Measurements from ENCODE around the gene PLPP6.

Gene PLPP6

DNA sequence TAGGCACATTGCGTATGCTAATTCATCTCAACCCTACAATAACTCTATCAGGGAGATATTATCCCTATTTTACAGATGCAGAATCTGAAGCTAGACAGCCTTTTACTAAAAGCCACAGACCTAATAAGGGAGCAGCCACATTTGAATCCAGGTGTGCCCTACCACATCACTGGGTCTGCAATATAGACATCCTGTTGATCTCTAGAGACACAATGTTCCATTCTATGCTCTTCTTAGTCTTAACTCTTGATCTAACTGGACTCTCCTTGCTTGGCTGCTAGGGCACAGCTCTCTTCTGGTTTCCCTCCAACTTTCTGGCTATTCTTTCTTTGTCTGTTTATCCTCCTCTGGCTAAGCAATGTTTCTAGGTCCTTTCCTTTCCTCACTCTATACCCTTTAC lies 5.6 kb downstream of the PLPP6 start:
- Histone ChIP-seq H2AFZ (ENCODE audit: low read depth, low read length) (no peak overlapping the region), H3K9me3 (ENCODE audit: low read length) (no peaks in the 10 kb centered on the region), H3K4me1 (ENCODE audit: insufficient read depth, low read length) (peaks cover 29% of the 10 kb centered on the region), H3K36me3 (ENCODE audit: insufficient read depth, low read length) (no peaks in the 10 kb centered on the region), H3K4me3 (ENCODE audit: low read length) (no peak overlapping the region), H3K27me3 (ENCODE audit: insufficient read depth, low read length) (no peaks in the 10 kb centered on the region)

DNA sequence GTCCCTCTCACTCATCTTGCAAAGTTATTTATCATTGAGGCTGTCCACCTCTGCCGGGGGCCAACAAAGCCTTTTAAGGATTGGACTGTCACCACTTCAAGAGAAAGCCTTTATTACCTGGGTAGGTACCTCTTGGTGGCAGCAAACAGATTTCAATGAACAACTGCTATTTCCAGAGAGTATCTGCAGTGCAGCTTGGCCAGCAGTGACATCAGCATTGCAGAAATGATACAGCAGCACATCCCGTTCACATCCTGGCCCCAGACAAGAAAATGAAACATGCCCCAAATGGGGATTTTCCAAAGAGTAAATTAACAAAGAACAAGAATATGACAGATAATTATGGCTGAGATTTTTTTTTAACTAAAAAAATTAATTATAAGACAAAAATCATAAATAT lies 6.5 kb downstream of the PLPP6 start:
- no peak overlapping the region for H3K4me3 ChIP-seq (ENCODE audit: low read length)
- H3K9me3 ChIP-seq (ENCODE audit: low read length), result no peaks in the 10 kb centered on the region
- H3K36me3 ChIP-seq (ENCODE audit: insufficient read depth, low read length), result no peaks in the 10 kb centered on the region
- H3K27me3 ChIP-seq (ENCODE audit: insufficient read depth, low read length), result no peaks in the 10 kb centered on the region
- H2AFZ ChIP-seq (ENCODE audit: low read depth, low read length), result no peak overlapping the region
- H3K4me1 ChIP-seq (ENCODE audit: insufficient read depth, low read length), result peaks cover 19% of the 10 kb centered on the region

DNA sequence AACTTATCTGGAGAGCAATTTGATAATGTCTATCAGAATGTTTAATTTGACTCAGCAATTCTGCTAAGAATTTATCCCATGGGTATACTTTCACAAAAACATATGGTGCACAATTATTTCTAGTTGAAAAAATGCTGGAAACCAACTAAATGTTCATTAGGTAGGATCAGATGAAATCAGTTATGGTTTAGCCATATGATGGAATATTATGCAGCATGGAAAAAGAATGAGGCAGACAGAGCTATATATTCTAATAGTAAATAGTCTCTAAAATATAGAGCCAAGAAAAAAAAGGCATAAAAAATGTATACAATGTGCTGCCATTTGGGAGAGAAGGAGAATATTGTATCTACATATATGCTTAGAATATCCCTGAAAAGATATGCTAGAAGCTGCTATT lies 7.8 kb downstream of the PLPP6 start:
- Histone ChIP-seq H3K36me3 (ENCODE audit: insufficient read depth, low read length) (no peaks in the 10 kb centered on the region), H3K27me3 (ENCODE audit: insufficient read depth, low read length) (no peaks in the 10 kb centered on the region), H3K4me3 (ENCODE audit: low read length) (no peak overlapping the region), H2AFZ (ENCODE audit: low read depth, low read length) (no peak overlapping the region), H3K4me1 (ENCODE audit: insufficient read depth, low read length) (peaks cover 6% of the 10 kb centered on the region), H3K9me3 (ENCODE audit: low read length) (no peaks in the 10 kb centered on the region)

DNA sequence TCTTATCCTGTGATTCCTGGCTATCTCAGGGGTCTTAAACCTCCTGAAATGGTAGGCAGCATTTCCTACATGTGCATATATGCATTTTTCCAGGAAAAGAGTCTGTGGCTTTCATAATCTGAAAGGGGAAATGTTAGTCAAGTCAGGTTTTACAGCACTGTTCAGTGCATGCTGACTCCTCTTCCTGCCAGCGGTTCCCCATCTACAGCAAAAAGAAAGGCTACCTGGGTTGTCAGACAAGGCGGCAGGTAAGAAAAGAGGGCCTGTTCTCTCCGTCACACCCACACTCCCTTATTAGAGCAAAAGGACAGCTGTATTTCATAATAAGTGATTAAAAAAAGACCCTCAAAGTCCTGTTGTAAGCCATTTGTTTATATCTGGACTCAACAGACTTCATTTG lies 8.5 kb downstream of the PLPP6 start:
- H3K9me3 ChIP-seq (ENCODE audit: low read length), result no peaks in the 10 kb centered on the region
- H3K4me1 ChIP-seq (ENCODE audit: insufficient read depth, low read length), result peaks cover 6% of the 10 kb centered on the region
- H2AFZ ChIP-seq (ENCODE audit: low read depth, low read length), result no peak overlapping the region
- H3K27me3 ChIP-seq (ENCODE audit: insufficient read depth, low read length), result no peaks in the 10 kb centered on the region
- no peaks in the 10 kb centered on the region for H3K36me3 ChIP-seq (ENCODE audit: insufficient read depth, low read length)
- no peak overlapping the region for H3K4me3 ChIP-seq (ENCODE audit: low read length)

DNA sequence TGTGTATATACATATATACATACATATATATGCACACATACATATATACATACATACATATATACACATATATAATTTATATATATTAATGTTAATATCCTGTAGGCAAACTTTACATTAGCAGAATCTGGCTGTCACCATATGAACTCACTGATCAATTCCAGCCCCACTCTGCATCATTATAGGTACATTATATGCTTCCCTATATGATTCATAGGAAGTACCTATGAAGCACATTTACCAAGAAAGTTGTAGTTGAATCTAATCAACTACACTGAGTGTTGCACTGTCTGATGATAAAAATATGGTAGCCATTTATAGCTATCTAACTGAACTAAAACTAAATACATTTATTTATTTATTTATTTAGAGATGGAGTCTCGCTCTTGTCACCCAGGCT lies 9.6 kb downstream of the PLPP6 start:
- no peak overlapping the region for H2AFZ ChIP-seq (ENCODE audit: low read depth, low read length)
- no peaks in the 10 kb centered on the region for H3K9me3 ChIP-seq (ENCODE audit: low read length)
- H3K36me3 ChIP-seq (ENCODE audit: insufficient read depth, low read length), result no peaks in the 10 kb centered on the region
- H3K27me3 ChIP-seq (ENCODE audit: insufficient read depth, low read length), result no peaks in the 10 kb centered on the region
- H3K4me3 ChIP-seq (ENCODE audit: low read length), result no peak overlapping the region
- peaks cover 6% of the 10 kb centered on the region for H3K4me1 ChIP-seq (ENCODE audit: insufficient read depth, low read length)

DNA sequence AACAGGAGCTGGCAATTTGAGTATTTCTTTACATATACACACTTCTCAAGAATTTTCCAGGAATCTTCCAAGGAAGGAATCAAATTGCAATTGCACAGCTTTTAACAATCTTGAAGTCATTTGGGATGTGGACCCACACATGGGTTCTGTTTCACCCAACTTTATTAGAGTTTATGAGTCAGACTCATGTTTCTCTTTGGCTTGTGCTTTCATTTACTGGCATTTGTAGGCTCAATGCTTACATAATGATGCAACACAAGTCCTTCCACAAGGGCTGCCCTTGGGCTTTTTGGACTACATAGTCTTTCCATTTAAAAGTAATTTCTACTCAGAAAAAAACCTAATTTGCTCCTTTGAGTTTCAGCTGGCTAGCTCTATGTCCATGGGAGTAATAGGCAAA lies 12.7 kb downstream of the PLPP6 start:
- no peaks in the 10 kb centered on the region for H3K9me3 ChIP-seq (ENCODE audit: low read length)
- H3K4me3 ChIP-seq (ENCODE audit: low read length), result no peak overlapping the region
- peaks cover 19% of the 10 kb centered on the region for H3K4me1 ChIP-seq (ENCODE audit: insufficient read depth, low read length)

DNA sequence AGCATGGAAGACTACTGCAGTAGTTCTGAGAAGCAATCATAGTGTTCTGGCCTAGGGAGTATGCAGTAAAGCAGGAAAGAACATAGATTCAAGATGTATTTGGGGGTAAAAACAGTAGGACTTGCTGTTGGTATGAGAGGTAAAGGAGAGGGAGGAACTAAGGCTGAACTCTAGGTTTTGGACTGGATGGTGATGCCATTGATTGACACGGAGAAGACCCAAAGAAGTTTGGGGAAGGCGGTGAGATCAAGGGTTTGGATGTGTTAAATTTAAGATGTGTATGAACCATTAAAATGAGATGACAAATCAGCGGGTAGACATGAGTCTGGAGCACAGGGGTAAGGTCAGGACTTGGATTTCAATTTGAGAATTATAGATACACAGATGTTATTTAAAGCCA lies 15.3 kb downstream of the PLPP6 start:
- no peaks in the 10 kb centered on the region for H3K9me3 ChIP-seq (ENCODE audit: low read length)
- H3K4me1 ChIP-seq (ENCODE audit: insufficient read depth, low read length), result peaks cover 25% of the 10 kb centered on the region
- no peak overlapping the region for H3K4me3 ChIP-seq (ENCODE audit: low read length)

More for the DNA sequence above, 12.7 kb downstream of the PLPP6 start:
- no peak overlapping the region for H2AFZ ChIP-seq (ENCODE audit: low read depth, low read length)
- H3K36me3 ChIP-seq (ENCODE audit: insufficient read depth, low read length), result no peaks in the 10 kb centered on the region
- H3K27me3 ChIP-seq (ENCODE audit: insufficient read depth, low read length), result no peaks in the 10 kb centered on the region

DNA sequence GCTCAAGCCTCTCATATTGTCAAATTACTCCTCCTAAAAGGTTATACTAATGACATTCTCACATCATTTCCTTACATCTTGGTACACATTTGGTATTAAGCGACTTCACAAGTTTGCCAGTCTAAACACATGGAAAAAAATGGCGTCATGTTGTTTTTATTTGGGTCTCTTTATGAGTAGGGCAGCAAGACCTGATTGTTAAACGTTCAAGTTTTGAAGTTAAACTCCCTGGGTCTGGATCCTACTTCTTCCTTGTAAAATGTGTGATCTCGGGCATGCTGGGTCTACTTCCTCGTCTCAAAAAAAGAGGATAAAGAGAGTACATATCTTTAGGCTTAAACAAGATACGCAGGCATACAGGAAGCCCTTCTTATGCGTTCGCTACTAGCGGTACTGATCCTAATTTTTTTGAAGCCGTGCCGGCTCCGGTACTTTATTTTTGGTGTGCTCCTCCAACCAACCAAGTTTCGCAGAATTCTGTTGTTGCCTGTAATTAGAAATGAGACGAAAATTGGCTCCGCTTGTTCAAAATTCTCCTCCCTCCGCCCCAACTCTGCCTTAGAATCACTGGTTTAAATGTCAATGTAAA lies 16.7 kb downstream of the PLPP6 start:
- Histone ChIP-seq H3K36me3 (ENCODE audit: insufficient read depth, low read length) (no peaks in the 10 kb centered on the region), H3K27me3 (ENCODE audit: insufficient read depth, low read length) (no peaks in the 10 kb centered on the region), H3K4me1 (ENCODE audit: insufficient read depth, low read length) (peaks cover 25% of the 10 kb centered on the region), H3K4me3 (ENCODE audit: low read length) (peak overlapping the region; percentile 71), H2AFZ (ENCODE audit: low read depth, low read length) (peak overlapping the region; percentile 79), H3K9me3 (ENCODE audit: low read length) (no peaks in the 10 kb centered on the region)

More for the DNA sequence above, 15.3 kb downstream of the PLPP6 start:
- no peak overlapping the region for H2AFZ ChIP-seq (ENCODE audit: low read depth, low read length)
- H3K36me3 ChIP-seq (ENCODE audit: insufficient read depth, low read length), result no peaks in the 10 kb centered on the region
- no peaks in the 10 kb centered on the region for H3K27me3 ChIP-seq (ENCODE audit: insufficient read depth, low read length)

DNA sequence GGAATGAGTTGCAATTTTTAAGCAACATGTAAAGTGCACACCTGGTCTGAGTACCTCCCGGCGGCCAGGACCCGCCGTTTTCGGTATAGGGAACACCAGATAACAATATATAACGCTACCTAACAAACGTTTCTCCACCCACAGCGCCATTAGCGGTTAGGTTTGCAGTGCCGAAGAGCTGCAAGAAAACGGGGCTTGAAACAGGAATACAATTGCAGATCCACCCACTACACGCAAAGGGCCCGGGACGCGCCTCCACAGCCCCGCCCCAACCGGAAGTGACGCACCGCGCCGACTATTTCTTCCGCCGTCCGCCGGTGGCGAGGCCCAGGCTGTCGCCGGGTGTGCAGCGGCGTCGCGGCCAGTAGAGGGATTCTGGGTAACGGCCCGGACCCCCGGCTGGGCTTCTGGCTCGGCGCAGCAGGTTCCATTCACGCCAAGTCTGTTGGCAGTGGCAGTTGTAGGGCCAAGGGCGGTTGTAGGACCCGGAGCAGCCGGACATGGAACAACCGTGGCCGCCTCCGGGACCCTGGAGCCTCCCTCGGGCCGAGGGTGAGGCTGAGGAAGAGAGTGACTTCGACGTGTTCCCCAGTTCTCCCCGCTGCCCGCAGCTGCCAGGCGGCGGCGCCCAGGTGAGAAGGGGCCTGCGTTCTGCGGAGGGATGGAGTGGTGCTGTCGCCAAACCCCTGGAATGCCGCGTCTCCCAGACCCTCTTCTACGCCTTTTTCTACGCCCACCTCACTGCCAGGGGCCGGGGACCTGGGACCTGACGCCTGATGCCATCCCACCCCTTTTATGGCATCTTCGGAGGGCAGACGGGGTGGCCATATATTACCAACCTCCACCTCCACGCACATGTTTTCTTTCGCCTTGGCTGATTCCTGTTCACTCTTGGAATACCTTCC lies 17.4 kb downstream of the PLPP6 start, which contains the start of gene CDC37L1:
Gene CDC37L1, plus strand, starts transcription at position 302 of the 905 bp plus-strand sequence. Its CDS starts 199 bp downstream, at position 501.
- no peaks in the 10 kb centered on the region for H3K27me3 ChIP-seq (ENCODE audit: insufficient read depth, low read length)
- peak within 1 kb of the TSS; percentile 71 for H3K4me3 ChIP-seq (ENCODE audit: low read length)

DNA sequence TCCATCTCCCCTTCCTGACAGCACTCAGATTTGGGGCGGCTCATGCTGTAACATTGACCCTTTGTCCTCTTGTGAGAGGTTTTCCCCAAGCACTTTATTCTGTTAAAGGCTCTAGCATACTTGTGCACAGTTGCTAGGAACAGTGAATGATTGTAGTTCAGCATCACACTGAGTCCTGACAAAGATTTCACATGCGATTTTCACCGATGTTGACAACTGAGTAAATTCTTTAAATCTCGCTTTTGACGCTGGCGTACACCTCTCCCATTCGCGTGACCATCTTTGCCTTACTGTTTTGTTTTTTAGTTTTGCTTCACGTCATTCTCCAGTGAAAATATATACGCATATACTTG lies 18.1 kb downstream of the PLPP6 start:
- Histone ChIP-seq H3K4me3 (ENCODE audit: low read length) (peak overlapping the region; percentile 71), H3K27me3 (ENCODE audit: insufficient read depth, low read length) (no peaks in the 10 kb centered on the region), H3K9me3 (ENCODE audit: low read length) (no peaks in the 10 kb centered on the region), H2AFZ (ENCODE audit: low read depth, low read length) (peak overlapping the region; percentile 79), H3K36me3 (ENCODE audit: insufficient read depth, low read length) (peaks cover 6% of the 10 kb centered on the region), H3K4me1 (ENCODE audit: insufficient read depth, low read length) (peaks cover 25% of the 10 kb centered on the region)

More for the DNA sequence above, 17.4 kb downstream of the PLPP6 start, which contains the start of gene CDC37L1:
- Histone ChIP-seq H3K4me1 (ENCODE audit: insufficient read depth, low read length) (peaks cover 25% of the 10 kb centered on the region), H3K9me3 (ENCODE audit: low read length) (no peaks in the 10 kb centered on the region), H2AFZ (ENCODE audit: low read depth, low read length) (peak within 1 kb of the TSS; percentile 79), H3K36me3 (ENCODE audit: insufficient read depth, low read length) (no peaks in the 10 kb centered on the region)

DNA sequence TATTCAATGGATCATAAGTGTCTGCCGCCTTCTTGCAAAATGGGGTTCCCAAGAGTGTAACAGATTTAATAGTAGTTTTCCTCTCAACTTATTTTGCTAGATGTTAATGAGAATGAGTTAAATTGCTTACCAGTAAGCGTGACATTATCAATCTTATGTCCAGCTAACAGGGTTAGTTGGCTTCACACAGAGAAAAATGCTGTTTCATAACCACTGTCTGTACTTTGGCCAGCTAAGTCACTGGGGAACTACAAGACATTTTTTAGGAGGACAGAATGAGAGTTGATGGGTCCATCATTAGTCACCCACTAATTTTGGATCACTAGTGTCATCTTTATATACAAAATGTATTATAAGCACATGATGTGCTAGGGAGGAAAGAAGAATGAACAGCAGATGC lies 18.7 kb downstream of the PLPP6 start:
- Histone ChIP-seq H3K4me3 (ENCODE audit: low read length) (peak overlapping the region; percentile 71), H3K9me3 (ENCODE audit: low read length) (no peaks in the 10 kb centered on the region), H3K4me1 (ENCODE audit: insufficient read depth, low read length) (peaks cover 25% of the 10 kb centered on the region), H3K27me3 (ENCODE audit: insufficient read depth, low read length) (no peaks in the 10 kb centered on the region), H2AFZ (ENCODE audit: low read depth, low read length) (no peak overlapping the region), H3K36me3 (ENCODE audit: insufficient read depth, low read length) (peaks cover 9% of the 10 kb centered on the region)

DNA sequence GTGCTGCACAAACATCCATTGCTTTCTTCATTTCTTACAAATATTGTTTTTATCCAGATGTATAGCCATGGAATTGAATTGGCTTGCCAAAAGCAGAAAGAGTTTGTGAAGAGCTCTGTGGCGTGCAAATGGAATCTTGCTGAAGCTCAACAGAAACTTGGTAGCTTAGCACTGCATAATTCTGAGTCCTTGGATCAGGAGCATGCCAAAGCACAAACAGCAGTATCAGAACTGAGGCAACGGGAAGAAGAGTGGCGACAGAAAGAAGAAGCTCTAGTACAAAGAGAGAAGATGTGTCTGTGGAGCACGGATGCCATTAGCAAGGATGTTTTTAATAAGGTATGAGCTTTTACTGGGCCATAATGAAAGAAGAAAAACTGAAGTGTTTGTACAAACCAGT lies 22.7 kb downstream of the PLPP6 start:
- no peak overlapping the region for H2AFZ ChIP-seq (ENCODE audit: low read depth, low read length)
- no peaks in the 10 kb centered on the region for H3K27me3 ChIP-seq (ENCODE audit: insufficient read depth, low read length)
- H3K4me1 ChIP-seq (ENCODE audit: insufficient read depth, low read length), result peaks cover 11% of the 10 kb centered on the region
- no peaks in the 10 kb centered on the region for H3K9me3 ChIP-seq (ENCODE audit: low read length)
- H3K36me3 ChIP-seq (ENCODE audit: insufficient read depth, low read length), result peaks cover 25% of the 10 kb centered on the region
- no peak overlapping the region for H3K4me3 ChIP-seq (ENCODE audit: low read length)

DNA sequence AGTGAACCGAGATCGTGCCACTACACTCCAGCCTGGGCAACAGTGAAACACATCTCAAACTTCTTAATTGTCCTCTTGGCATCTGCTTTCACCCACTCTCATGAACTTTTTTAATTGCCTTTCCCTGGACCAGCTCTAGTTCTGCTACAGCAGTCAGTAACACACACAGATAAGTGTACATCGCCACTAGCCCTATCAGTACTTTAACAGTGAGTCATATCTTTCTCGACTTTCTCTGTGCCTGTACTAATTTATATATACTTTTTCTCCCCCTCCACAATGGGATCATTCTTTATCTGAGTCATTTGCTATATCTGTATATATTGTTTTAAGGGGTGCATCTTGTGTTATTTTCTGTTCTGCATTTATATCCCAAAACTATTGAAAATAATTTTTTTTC lies 24.0 kb downstream of the PLPP6 start:
- no peaks in the 10 kb centered on the region for H3K27me3 ChIP-seq (ENCODE audit: insufficient read depth, low read length)
- no peak overlapping the region for H3K4me3 ChIP-seq (ENCODE audit: low read length)
- no peaks in the 10 kb centered on the region for H3K9me3 ChIP-seq (ENCODE audit: low read length)
- H3K4me1 ChIP-seq (ENCODE audit: insufficient read depth, low read length), result peaks cover 2% of the 10 kb centered on the region
- H3K36me3 ChIP-seq (ENCODE audit: insufficient read depth, low read length), result peaks cover 32% of the 10 kb centered on the region
- no peak overlapping the region for H2AFZ ChIP-seq (ENCODE audit: low read depth, low read length)

Data from neuron (in vitro differentiated cells).